K562 (cell line): ENCODE results near the gene HEATR3. TPM values are rescaled to one million over a fixed set of nuclear protein-coding genes. Genes with fewer than 3 reads are reported as not detected.

Source experiments
- ATAC-seq: fragments of 200-7000 bp; cut with Tn5 transposase; 3 replicates; pipeline ENCODE4 v1.9.1; 2020; ENCODE audit warnings: moderate library complexity
- BruUV-seq: library from RNA; stranded (reverse); fragments of 400-500 nt; replicated peaks from 2 replicates; lab custom pipeline; 2021; lab: Mats Ljungman, UMichigan
- CTCF ChIA-PET: fragments of 300-600 bp; formaldehyde crosslinking; extraction: SDS; loops from one replicate; lab custom pipeline; 2021; ENCODE audit warnings: low intra/inter-chr PET ratio; lab: Yijun Ruan, JAX
- POLR2A ChIA-PET: fragments of 300-600, 350-650 bp; sonication (Branson Sonifier 250); formaldehyde crosslinking; extraction: SDS; loops from one replicate; lab custom pipeline; 2021; ENCODE audit warnings: antibody characterized with exemption, inconsistent platforms; lab: Yijun Ruan, JAX
- DNase-seq, 4 experiments: peaks; one replicate each; pipeline versions ENCODE4 v3.0.0 to v3.0.0-alpha.2; 2011 to 2018; ENCODE audit warnings: low spot score in 3 of 4, mixed read lengths in 3 of 4; ENCODE audit errors: extremely low read depth in 1 of 4
- FAIRE-seq: peaks from 2 replicates; lab custom pipeline; 2011; peaks lifted over from hg19 to GRCh38; lab: Jason Lieb, UNC
- H2AFZ ChIP-seq: 2 replicates; pipeline ENCODE4 v1.6.0; 2011; ENCODE audit warnings: low read depth, low read length, control low read depth, inconsistent platforms
- H3K27ac ChIP-seq: fragments of 200-600 bp; 3 replicates; pipeline ENCODE4 v1.8.0; 2011; ENCODE audit warnings: low read depth, mild to moderate bottlenecking, control low read depth, inconsistent platforms, low read length, moderate library complexity, mixed read lengths; ENCODE audit errors: extremely low read depth
- H3K27me3 ChIP-seq, 2 experiments: fragments of 300-600 bp in 1 of 2; 2 replicates in 1 of 2; 3 replicates in 1 of 2; pipeline versions ENCODE4 v1.6.0 to v1.8.0; 2011; ENCODE audit warnings: inconsistent platforms in 2 of 2, low read length in 2 of 2, mild to moderate bottlenecking in 1 of 2, mixed read lengths in 1 of 2, moderate library complexity in 1 of 2; ENCODE audit not compliant: control insufficient read depth in 2 of 2, insufficient read depth in 2 of 2
- H3K36me3 ChIP-seq: fragments of 300-600 bp; 3 replicates; pipeline ENCODE4 v1.8.0; 2011; ENCODE audit warnings: mild to moderate bottlenecking, low read length, inconsistent platforms; ENCODE audit not compliant: control insufficient read depth, insufficient read depth
- H3K4me1 ChIP-seq, 2 experiments: fragments of 200-600 bp in 1 of 2; replicated peaks in 1 of 2; 2 replicates in 1 of 2; 3 replicates in 1 of 2; pipeline versions ENCODE4 v1.5.1 to v1.8.0; 2011; ENCODE audit warnings: inconsistent platforms in 2 of 2, low read length in 2 of 2, mild to moderate bottlenecking in 1 of 2, mixed read lengths in 1 of 2, moderate library complexity in 1 of 2; ENCODE audit not compliant: control insufficient read depth in 2 of 2, insufficient read depth in 2 of 2
- H3K4me2 ChIP-seq: 2 replicates; pipeline ENCODE4 v1.6.1; 2011; ENCODE audit warnings: low read length, control low read depth, inconsistent platforms, mixed read lengths; ENCODE audit not compliant: insufficient read depth
- H3K4me3 ChIP-seq: fragments of 200-600 bp; sonication (generic), shearing (Covaris generic); 2 replicates; pipeline ENCODE4 v1.5.1; 2016; ENCODE audit warnings: control low read depth, inconsistent platforms
- H3K79me2 ChIP-seq: fragments of 200-600 bp; 3 replicates; pipeline ENCODE4 v1.8.0; 2011; ENCODE audit warnings: low read length, inconsistent platforms; ENCODE audit not compliant: control insufficient read depth, insufficient read depth
- H3K9ac ChIP-seq, 2 experiments: 2 replicates each; pipeline versions ENCODE4 v1.6.0 to v1.6.1; 2011; ENCODE audit warnings: low read depth in 2 of 2, low read length in 2 of 2, control low read depth in 1 of 2, inconsistent platforms in 1 of 2, mild to moderate bottlenecking in 1 of 2, mixed read lengths in 1 of 2; ENCODE audit not compliant: insufficient read depth in 1 of 2
- H3K9me1 ChIP-seq: one replicate; pipeline ENCODE4 v1.6.0; 2011; ENCODE audit warnings: inconsistent platforms, mild to moderate bottlenecking, low read length, moderate library complexity; ENCODE audit not compliant: control insufficient read depth, insufficient read depth
- H3K9me3 ChIP-seq: replicated peaks from 2 replicates; pipeline ENCODE4 v1.5.1; 2011; ENCODE audit warnings: low read depth, low read length, inconsistent platforms; ENCODE audit not compliant: control insufficient read depth, insufficient read depth
- H4K20me1 ChIP-seq: replicated peaks from 2 replicates; pipeline ENCODE4 v1.6.1; 2011; ENCODE audit warnings: low read length, inconsistent platforms, mixed read lengths; ENCODE audit not compliant: control insufficient read depth, insufficient read depth
- CBFA2T2 ChIP-seq: fragments of 450-650 bp; conservative IDR thresholded peaks from 2 replicates; pipeline ENCODE4 v1.6.1; 2017; ENCODE audit warnings: mild to moderate bottlenecking
- CTCFL ChIP-seq: IDR thresholded peaks from 2 replicates; pipeline ENCODE4 v1.6.1; 2011; ENCODE audit warnings: borderline replicate concordance, low read depth, mild to moderate bottlenecking, moderate library complexity, low read length; ENCODE audit not compliant: insufficient read depth, poor library complexity, severe bottlenecking
- E2F1 ChIP-seq: sonication (generic); formaldehyde crosslinking; IDR thresholded peaks from 2 replicates; pipeline ENCODE4 v1.8.1; 2023; ENCODE audit warnings: mild to moderate bottlenecking, missing genetic modification reagents, moderate library complexity
- FOSL1 ChIP-seq: fragments of 200-800 bp; sonication (Bioruptor generic); conservative IDR thresholded peaks from 2 replicates; pipeline ENCODE4 v1.6.1; 2016; ENCODE audit warnings: missing genetic modification characterization, missing compliant biosample characterization
- FOXA3 ChIP-seq, 2 experiments: fragments of 450-650 bp in 1 of 2; sonication (generic) in 1 of 2; formaldehyde crosslinking; IDR thresholded peaks in 1 of 2; conservative IDR thresholded peaks in 1 of 2; 2 replicates each; pipeline versions ENCODE4 v1.4.0 to v1.8.0; 2020 to 2022; ENCODE audit warnings: mild to moderate bottlenecking in 2 of 2, missing genetic modification reagents in 1 of 2
- SMAD4 ChIP-seq: fragments of 250-450 bp; sonication (Bioruptor Pico); conservative IDR thresholded peaks from 2 replicates; pipeline ENCODE4 v1.8.0; 2021; ENCODE audit warnings: inconsistent platforms, mild to moderate bottlenecking, moderate library complexity
- ZNF384 ChIP-seq: IDR thresholded peaks from 2 replicates; pipeline ENCODE4 v1.6.1; 2012; ENCODE audit warnings: low read depth, low read length, improper control_type of control experiment
- WGBS: fragments of 100-300 bp; shearing (Covaris generic); methylation state at CpG from one replicate; pipeline ENCODE4 v1.1.6; 2016; ENCODE audit warnings: low coverage, mixed read lengths; ENCODE audit not compliant: insufficient coverage; ENCODE audit errors: missing lambda C conversion rate; 5-methylcytosine and 5-hydroxymethylcytosine counted together
- in situ Hi-C: fragments of 300-500 bp; cut with MboI; formaldehyde crosslinking; loops from 4 replicates; pipeline ENCODE4 v1.15.0; 2018; ENCODE audit warnings: inconsistent platforms, mixed read lengths
- intact Hi-C: fragments of 100-400 bp; cut with micrococcal nuclease; formaldehyde crosslinking; loops from 2 replicates; pipeline ENCODE4 v1.14.2; 2022
- polyA plus RNA-seq, 8 experiments: library from polyadenylated mRNA; depleted of rRNA in 4 of 8; stranded (reverse) in 5 of 8; unstranded in 3 of 8; fragments of >200 nt; fragmentation: Nextera tagmentation in 2 of 8; fragmentation: Illumina TruSeq in 1 of 8; extraction: Ambion mirVana in 2 of 8; extraction: Trizol in 1 of 8; gene quantifications; 2 replicates each; pipeline versions ENCODE4 v1.2.1 to v1.2.3, GENCODE V29; 2011 to 2014; ENCODE audit warnings: inconsistent platforms in 1 of 8, missing spikeins in 1 of 8
- total RNA-seq, 7 experiments: library from RNA; depleted of rRNA in 6 of 7; stranded (reverse); fragments of >200 nt in 6 of 7; fragmentation: Illumina TruSeq in 2 of 7; extraction: Trizol in 2 of 7; gene quantifications; 2 replicates each; pipeline versions ENCODE4 v1.2.1 to v1.2.3, GENCODE V29; 2011 to 2021; ENCODE audit warnings: low replicate concordance in 1 of 7
- TF ChIP-seq, protein P1 (sequence below): fragments of 450-650 bp; IDR thresholded peaks from 2 replicates; pipeline ENCODE4 v1.6.1; 2016; ENCODE audit warnings: low read depth

The HEATR3 gene
- total and polyA plus RNA-seq, 9 of the 15 experiments (the other 6 are each of a cell fraction or from before 2014, with no cell fraction given) = 1.7 to 30.2 (median 18.8) TPM

DNA sequence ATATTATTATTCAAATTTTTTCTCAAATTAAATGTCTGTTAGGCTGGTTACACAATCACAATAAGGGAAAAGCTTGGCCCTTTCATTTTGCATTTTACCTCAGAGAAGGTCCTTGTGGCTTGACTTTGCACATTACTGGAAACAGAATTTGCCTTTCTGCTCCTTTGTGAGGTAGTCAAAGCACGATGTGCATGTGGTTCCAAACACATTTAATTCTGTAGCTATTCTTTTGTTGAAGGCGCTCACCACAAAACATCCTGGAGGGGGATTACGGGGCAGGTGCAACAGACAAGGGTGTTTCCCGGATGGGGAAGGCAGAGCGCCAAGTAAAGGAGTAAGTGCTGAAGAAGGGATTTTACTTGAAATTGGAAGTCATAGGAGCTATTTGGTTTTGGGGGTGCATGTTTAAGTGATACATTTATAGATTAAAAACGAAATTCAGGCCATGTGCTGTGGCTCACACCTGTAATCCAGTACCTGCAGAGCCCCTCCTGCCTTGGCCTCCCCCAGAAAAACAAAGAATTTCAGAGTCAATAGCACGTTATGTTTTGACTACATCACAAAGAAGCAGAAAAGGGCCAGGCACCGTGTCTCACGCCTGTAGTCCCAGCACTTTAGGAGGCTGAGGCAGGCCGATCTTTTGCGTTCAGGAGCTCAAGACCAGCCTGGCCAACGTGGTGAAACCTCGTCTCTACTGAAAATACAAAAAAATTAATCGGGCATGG, 56.1 kb downstream of the HEATR3 start:
- no peaks in the 10 kb centered on the region for H3K79me2 ChIP-seq
- ChIA-PET CTCF (no interaction called here), POLR2A (interaction anchor here (0.7 to 1.8 kb wide), 4 partner anchors 11 to 96 kb away, joined by 3 to 6 read pairs (median 4); partner anchors contain the start of gene CNEP1R1)
- no peak overlapping the region for H3K9ac ChIP-seq
- H3K4me3 ChIP-seq = no peak overlapping the region
- H3K4me1 ChIP-seq = no peaks in the 10 kb centered on the region
- H2AFZ ChIP-seq = no peak overlapping the region
- no peak for ATAC-seq
- H3K9me3 ChIP-seq = no peaks in the 10 kb centered on the region
- no peak for DNase-seq
- no peak overlapping the region for H3K27ac ChIP-seq
- peaks cover 8 to 22% of the 10 kb centered on the region in 2 experiments; a peak in 4 of 5 replicates for H3K27me3 ChIP-seq
- H4K20me1 ChIP-seq = no peaks in the 10 kb centered on the region
- in situ Hi-C loops = no loop called here
- FAIRE-seq = no peak
- H3K36me3 ChIP-seq = no peaks in the 10 kb centered on the region
- intact Hi-C loops = no loop called here
- H3K9me1 ChIP-seq = no peaks in the 10 kb centered on the region
- BruUV-seq = no TSS peak
- WGBS = 6% methylated on average over 14 of the region's 14 CpGs
- H3K4me2 ChIP-seq = no peak overlapping the region
- TF ChIP-seq, protein P1, sequence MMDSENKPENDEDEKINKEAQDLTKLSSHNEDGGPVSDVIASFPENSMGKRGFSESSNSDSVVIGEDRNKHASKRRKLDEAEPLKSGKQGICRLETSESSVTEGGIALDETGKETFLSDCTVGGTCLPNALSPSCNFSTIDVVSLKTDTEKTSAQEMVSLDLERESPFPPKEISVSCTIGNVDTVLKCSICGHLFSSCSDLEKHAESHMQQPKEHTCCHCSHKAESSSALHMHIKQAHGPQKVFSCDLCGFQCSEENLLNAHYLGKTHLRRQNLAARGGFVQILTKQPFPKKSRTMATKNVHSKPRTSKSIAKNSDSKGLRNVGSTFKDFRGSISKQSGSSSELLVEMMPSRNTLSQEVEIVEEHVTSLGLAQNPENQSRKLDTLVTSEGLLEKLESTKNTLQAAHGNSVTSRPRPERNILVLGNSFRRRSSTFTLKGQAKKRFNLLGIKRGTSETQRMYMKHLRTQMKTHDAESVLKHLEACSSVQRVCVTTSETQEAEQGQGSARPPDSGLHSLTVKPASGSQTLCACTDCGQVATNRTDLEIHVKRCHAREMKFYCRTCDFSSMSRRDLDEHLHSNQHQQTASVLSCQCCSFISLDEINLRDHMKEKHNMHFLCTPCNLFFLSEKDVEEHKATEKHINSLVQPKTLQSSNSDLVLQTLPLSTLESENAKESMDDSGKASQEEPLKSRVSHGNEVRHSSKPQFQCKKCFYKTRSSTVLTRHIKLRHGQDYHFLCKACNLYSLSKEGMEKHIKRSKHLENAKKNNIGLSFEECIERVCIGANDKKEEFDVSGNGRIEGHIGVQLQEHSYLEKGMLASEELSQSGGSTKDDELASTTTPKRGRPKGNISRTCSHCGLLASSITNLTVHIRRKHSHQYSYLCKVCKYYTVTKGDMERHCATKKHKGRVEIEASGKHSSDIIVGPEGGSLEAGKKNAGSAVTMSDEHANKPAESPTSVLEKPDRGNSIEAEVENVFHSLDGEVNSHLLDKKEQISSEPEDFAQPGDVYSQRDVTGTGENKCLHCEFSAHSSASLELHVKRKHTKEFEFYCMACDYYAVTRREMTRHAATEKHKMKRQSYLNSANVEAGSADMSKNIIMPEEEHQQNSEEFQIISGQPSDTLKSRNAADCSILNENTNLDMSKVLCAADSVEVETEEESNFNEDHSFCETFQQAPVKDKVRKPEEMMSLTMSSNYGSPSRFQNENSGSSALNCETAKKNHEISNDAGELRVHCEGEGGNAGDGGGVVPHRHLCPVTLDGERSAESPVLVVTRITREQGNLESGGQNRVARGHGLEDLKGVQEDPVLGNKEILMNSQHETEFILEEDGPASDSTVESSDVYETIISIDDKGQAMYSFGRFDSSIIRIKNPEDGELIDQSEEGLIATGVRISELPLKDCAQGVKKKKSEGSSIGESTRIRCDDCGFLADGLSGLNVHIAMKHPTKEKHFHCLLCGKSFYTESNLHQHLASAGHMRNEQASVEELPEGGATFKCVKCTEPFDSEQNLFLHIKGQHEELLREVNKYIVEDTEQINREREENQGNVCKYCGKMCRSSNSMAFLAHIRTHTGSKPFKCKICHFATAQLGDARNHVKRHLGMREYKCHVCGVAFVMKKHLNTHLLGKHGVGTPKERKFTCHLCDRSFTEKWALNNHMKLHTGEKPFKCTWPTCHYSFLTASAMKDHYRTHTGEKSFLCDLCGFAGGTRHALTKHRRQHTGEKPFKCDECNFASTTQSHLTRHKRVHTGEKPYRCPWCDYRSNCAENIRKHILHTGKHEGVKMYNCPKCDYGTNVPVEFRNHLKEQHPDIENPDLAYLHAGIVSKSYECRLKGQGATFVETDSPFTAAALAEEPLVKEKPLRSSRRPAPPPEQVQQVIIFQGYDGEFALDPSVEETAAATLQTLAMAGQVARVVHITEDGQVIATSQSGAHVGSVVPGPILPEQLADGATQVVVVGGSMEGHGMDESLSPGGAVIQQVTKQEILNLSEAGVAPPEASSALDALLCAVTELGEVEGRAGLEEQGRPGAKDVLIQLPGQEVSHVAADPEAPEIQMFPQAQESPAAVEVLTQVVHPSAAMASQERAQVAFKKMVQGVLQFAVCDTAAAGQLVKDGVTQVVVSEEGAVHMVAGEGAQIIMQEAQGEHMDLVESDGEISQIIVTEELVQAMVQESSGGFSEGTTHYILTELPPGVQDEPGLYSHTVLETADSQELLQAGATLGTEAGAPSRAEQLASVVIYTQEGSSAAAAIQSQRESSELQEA = no peak
- TF ChIP-seq CBFA2T2 (no peak), FOSL1 (no peak), ZNF384 (no peak), E2F1 (CRISPR knock-in tag) (no peak), CTCFL (no peak), FOXA3 (CRISPR knock-in tag; conservative IDR thresholded peaks at IDR 0.05 in 1 of 2, IDR thresholded peaks at IDR 0.05 in 1 of 2) (no peak), SMAD4 (CRISPR knock-in tag) (no peak)
